H4 (cell line): ENCODE data around the gene SIAH2. TPM values are rescaled to one million over a fixed set of nuclear protein-coding genes. Genes with fewer than 3 reads are reported as not detected.
A peak's percentile ranks its signal among the peaks of the same experiment; 100 is the strongest.
"Not testable (repeated sequence)": the region's sequence is repeated elsewhere in the genome, so short reads cannot be mapped to it uniquely, and the experiment has no call there.

Experiments
- DNase-seq: peaks from one replicate; pipeline ENCODE4 v3.0.0-alpha.2; 2015; ENCODE audit warnings: low spot score
- total RNA-seq: library from RNA; depleted of rRNA; stranded (reverse); fragments of >200 nt; shearing (Covaris generic); gene quantifications from 2 replicates; pipeline ENCODE4 v1.2.3, GENCODE V29; 2014; rRNA removed

Gene SIAH2, protein sequence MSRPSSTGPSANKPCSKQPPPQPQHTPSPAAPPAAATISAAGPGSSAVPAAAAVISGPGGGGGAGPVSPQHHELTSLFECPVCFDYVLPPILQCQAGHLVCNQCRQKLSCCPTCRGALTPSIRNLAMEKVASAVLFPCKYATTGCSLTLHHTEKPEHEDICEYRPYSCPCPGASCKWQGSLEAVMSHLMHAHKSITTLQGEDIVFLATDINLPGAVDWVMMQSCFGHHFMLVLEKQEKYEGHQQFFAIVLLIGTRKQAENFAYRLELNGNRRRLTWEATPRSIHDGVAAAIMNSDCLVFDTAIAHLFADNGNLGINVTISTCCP
- total RNA-seq, result 25.1 and 27.6 TPM in 2 replicates

GRCh38 chr3:150763122-150763840 is at the start of gene SIAH2:
TSS of gene SIAH2 (minus strand) at chr3:150763169. CDS start at chr3:150762849, 320 bp downstream.
- peak; percentile 95 for DNase-seq

DNA sequence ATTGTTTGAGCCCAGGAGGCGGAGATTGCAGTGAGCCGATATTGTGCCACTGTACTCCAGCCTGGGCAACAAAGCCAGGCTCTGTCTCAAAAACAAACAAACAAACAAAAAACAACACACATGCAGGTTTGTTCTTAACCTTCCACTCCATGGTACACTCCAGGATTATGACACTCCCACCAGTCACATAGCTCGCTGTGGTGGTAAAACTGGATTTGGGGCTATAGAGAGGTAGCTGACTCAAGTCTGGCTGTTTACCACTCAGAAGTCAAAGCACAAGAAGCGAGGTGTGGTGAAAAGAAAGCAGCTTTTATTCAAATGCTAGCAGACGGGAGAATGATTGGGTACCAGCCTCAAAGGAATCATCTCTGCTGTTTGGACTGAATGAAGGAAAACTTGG is 49.0 kb upstream of the SIAH2 start:
- no peak for DNase-seq

GRCh38 chr3:150810641-150811040 is 47.7 kb upstream of the SIAH2 start:
- DNase-seq, result no peak

GRCh38 chr3:150806185-150806835 is 43.3 kb upstream of the SIAH2 start:
- no peak for DNase-seq

- no peak for DNase-seq
Observed at GRCh38 chr3:150805354-150805753, 42.4 kb upstream of the SIAH2 start.

GRCh38 chr3:150803440-150803985 is 40.5 kb upstream of the SIAH2 start:
- DNase-seq, result no peak

DNA sequence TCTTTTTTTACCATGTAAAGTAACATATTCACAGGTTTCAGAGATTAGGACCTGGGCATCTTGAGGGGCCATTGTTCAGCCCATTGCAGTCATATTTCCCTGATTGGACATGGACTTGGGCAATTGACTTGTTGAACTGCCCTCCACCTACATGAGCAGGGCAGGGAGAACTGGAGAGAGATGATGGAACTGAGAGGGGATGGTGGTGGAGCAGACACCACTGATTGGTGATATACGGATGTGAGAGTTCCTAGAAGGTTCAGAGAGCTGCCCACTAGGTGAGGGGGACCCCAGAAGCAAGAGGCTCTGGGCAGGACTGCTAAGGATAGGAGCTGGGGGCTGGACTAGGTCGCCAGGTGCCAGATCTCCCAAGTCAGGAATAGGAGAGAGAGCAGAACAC is 37.8 kb upstream of the SIAH2 start:
- no peak for DNase-seq

GRCh38 chr3:150798122-150798618 is 35.2 kb upstream of the SIAH2 start:
- peak; percentile 95 for DNase-seq

DNA sequence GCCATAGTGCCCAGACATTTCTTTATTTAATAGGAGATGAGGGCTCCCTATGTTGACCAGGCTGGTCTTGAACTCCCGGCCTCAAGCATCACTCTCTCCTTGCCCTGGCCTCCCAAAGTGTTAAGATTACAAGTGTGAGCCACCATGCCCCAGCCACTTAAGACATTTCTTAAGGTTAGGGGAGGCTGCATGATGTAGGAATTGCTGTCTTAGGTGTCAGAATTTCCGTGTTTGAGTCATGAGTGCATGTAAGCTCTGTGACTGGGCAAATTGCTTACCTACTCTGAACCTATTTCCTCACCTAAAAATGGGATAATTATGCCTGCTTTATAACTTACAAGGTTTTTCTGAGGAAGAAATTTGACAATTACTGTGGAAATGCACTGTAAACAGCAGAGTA is 34.2 kb upstream of the SIAH2 start:
- DNase-seq, result no peak

DNA sequence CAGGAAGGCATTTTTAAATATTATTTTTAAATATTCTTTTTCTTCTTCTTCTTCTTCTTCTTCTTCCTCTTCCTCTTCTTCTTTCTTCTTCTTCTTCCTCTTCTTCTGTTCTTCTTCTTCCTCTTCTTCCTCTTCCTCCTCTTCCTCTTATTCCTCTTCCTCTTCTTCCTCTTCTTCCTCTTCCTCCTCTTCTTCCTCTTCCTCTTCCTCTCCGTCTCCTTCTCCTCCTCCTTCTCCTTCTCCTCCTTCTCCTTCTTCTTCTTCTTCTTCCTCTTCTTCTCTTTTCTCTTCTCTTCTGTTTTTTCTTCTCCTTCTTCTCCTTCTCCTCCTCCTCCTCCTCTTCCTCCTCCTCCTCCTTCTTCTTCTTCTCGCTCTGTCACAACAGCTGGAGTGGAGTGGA is 33.6 kb upstream of the SIAH2 start:
- DNase-seq, result not testable (repeated sequence)

- no peak for DNase-seq
Observed at GRCh38 chr3:150793641-150794040, 30.7 kb upstream of the SIAH2 start.

DNA sequence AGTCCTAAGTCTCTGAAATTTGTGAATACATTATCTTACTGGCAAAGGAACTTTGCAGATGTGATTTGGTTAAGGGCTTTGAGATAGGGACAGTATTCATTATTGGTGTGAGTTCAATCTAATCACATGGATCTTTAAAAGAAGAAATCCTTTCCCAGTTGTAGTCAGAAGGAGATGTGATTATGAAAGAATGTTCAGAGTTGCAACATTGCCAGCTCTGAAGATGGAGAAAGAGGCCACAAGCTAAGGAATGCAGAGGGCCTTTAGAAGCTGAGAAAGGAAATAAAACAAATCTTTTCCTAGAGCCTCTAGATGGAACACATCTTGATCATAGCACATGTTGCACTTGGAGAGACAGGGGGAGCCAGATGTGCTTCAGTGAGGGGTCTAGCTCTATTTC is 27.7 kb upstream of the SIAH2 start:
- no peak for DNase-seq

DNA sequence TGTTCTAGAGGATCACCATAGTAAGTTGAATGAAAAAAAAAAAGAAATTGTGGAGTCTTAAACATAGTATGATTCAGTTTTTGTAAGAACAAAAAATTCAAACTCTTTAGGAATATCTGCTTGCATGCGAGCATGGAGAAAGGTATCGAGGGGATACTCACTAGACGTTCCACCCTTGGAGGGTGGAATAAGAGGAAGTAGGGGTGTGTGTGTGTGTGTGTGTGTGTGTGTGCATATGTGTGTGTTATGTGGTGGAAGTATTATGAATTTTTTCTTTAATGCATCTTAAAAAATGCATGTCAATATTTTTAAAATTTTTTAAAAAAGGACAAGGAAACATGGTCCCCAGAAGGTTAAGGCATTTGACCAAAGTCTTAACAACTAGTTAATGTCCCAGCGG is 26.5 kb upstream of the SIAH2 start:
- no peak for DNase-seq

- DNase-seq, result peak; percentile 80
Observed at GRCh38 chr3:150787741-150788370, 24.9 kb upstream of the SIAH2 start.

DNA sequence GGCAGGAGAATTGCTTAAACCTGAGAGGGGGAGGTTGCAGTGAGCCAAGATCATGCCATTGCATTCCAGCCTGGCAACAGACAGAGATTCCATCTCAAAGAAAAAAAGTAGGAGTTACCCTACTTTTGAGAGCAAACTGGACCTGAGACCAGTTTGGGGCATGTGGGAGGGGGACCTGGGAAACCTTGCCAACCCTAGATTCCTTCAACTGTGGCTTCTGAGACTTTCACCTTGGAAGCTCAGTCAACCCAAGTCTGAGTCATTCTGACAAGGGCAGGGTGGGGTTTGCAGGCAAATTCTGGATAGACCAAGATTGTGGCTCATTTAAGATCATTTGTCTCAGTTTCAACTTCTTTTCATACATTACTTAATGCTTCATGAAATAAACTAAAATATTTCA is 23.8 kb upstream of the SIAH2 start:
- DNase-seq, result no peak

GRCh38 chr3:150784747-150785125 is 21.8 kb upstream of the SIAH2 start:
- DNase-seq, result no peak

GRCh38 chr3:150783920-150784746 is 21.2 kb upstream of the SIAH2 start:
- no peak for DNase-seq

- DNase-seq, result no peak
Observed at GRCh38 chr3:150783316-150783715, 20.3 kb upstream of the SIAH2 start.

GRCh38 chr3:150779402-150779858 is 16.5 kb upstream of the SIAH2 start:
- DNase-seq, result no peak

DNA sequence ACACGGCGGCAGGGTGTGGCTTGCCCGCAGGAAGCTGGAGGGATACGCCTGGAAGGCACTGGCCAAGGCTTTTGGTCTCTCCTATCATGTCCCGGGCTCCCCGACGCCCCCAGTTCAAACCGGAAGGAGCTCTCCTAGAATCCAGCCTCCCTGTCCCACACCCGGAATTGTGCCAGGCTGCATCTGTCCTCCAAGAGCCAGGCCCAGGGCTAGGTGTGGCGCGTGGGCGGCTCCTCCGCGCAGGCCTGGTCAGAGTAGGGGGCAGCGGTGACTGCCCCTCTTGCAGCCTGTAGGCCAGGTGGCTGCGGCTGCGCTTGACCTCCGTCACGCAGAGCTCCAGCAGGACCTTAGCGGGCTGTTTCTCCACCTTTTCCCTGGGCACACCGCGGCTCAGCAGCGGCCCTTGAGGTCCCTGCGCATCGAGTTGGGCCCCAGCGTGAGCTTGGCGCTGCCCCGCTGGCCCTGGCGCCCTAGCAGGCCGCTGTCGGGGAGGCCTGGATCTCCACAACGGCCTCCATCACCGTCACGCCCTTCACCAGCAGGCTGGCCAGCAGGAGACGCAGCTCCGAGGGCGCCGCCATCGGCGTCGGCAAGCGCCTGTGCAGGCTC is 15.9 kb upstream of the SIAH2 start:
- no peak for DNase-seq
